CD4-positive, alpha-beta T cell treated with Interleukin-15 for 4 hours (primary cell): ENCODE results near the gene SCAMP5.
A peak's percentile ranks its signal among the peaks of the same experiment; 100 is the strongest.

ENCODE experiments used
- DNase-seq: peaks from one replicate; pipeline ENCODE4 v3.0.0-alpha.2; 2020; ENCODE audit warnings: low spot score

The SCAMP5 gene

GRCh38 chr15:75048394-75048793, 53.0 kb downstream of the SCAMP5 start:
- DNase-seq, result no peak

- no peak for DNase-seq
These were observed 54.0 kb downstream of the SCAMP5 start for GRCh38 chr15:75049392-75049791.

GRCh38 chr15:75050283-75050682, 54.9 kb downstream of the SCAMP5 start:
- DNase-seq, result no peak

DNA sequence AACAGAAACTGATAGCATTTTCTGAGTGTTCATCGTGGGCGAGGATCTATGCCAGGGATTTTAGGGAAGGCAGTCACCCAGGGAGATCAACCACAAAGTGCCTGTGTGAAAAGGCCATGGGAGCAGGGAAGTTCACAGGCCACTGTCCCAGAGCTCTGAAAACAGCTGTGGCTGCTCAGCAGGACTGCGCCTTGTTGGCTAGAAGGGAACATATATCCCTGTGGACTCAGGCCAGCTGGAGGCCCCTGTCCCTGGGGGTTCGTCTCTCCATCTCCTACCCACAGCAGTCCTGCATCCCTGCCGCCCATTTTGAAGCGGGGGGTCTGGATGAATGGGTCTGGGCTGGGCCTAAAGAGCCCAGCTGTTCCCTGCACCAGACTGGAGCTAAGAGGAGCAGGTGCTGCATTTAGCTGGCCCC, 55.8 kb downstream of the SCAMP5 start:
- no peak for DNase-seq

- no peak for DNase-seq
These were observed 56.3 kb downstream of the SCAMP5 start for GRCh38 chr15:75051711-75052110.

DNA sequence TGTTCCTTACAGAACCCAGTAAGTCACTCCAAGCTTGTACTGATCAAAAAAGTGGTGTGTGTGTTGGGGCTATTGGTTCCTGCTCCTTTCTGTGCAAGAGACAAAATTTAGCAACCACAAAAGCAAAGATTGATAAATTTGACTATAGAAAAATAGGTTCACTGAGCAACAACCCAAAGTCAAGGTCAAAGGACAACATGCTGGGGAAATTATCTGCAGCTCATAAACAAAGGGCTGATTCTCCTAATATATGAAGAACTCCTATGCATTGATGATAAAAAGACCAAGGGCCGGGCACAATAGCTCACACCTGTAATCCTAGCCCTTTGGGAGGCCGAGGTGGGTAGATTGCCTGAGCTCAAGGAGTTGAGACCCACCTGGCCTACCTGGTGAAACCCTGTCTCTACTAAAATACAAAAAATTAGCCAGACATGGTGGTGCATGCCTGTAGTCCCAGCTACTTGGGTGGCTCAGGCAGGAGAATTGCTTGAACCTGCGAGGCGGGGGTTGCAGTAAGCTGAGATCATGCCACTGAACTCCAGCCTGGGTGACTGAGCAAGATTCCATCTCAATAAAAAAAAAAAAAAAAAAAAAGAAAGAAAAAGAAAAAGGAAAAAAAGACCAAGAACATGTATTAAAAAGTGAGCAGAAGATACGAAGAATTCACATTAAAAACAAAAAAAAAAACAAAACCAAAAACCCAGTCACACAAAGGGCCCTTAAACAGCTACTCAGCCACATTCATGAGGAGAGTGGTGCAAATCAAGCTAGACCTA, 57.8 kb downstream of the SCAMP5 start:
- no peak for DNase-seq

DNA sequence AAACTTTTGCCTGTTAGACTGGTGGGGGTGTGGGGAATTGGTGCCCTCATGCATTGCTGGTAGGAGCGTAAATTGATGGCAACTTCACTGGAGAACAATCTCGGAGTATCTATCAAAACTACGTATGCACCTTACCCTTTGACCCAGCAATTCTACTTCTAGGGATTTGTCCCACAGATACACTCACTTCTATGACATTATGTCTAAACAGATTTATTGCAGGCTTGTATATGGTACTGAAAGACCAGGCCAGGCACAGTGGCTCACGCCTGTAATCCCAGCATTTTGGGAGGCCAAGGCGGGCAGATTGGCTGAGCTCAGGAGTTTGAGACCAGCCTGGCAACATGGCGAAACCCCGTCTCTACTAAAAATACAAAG, 58.4 kb downstream of the SCAMP5 start:
- DNase-seq, result no peak

DNA sequence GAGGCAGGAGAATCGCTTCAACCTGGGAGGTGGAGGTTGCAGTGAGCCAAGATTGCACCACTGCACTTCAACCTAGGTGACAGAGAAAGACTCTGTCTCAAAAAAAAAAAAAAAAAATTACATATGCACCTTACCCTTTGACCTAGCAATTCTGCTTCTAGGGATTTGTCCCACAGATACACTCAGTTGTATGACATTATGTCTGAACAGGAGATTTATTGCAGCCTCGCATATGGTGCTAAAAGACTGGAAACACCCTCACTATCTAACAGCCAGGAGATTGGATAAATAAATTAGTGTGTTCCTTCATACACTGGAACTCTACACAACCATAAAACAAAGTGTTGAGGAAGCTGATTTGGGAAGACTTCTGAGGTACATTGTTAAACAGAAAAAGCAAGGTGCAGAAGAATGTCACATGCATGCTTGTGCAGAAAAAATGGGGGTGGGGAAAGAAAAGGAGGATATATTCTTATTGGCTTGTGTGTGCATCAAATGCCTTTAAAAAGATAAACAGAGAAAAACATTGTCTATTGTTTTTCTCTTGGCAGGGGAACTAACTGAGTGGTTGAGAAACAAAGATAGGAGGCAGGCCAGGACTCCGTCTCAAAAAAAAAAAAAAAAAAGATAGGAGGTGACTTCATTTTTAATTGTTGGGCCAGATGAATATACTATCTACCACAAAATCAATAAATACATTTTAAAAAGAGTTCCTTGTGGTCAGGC, 59.0 kb downstream of the SCAMP5 start:
- DNase-seq, result no peak

GRCh38 chr15:75056036-75056435, 60.7 kb downstream of the SCAMP5 start:
- DNase-seq, result no peak

- no peak for DNase-seq
These were observed 63.0 kb downstream of the SCAMP5 start for GRCh38 chr15:75058127-75058905.

DNA sequence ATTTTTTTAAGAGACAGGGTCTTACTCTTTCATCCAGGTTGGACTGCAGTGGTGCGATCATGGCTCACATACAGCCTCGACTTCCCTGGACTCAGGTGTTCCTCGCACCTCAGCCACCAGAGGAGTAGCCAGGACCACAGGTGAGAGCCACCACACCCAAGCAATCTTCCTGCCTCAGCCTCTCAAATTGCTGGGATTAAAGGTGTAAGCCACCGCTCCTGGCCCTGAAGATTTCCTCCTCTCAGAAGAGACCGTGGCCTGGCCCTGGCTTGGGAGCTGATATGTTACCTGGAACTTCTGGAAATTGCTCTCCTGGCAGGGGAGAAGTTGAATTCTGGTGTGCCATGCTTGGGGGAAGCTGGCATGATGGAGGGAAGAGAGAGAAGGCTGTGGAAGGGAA, 64.2 kb downstream of the SCAMP5 start:
- no peak for DNase-seq

- no peak for DNase-seq
These were observed 65.9 kb downstream of the SCAMP5 start for GRCh38 chr15:75061272-75061671.

GRCh38 chr15:75062706-75063105, 67.3 kb downstream of the SCAMP5 start:
- DNase-seq, result no peak

GRCh38 chr15:75063338-75063737, 68.0 kb downstream of the SCAMP5 start:
- DNase-seq, result no peak

- no peak for DNase-seq
These were observed 68.5 kb downstream of the SCAMP5 start for GRCh38 chr15:75063889-75064288.

DNA sequence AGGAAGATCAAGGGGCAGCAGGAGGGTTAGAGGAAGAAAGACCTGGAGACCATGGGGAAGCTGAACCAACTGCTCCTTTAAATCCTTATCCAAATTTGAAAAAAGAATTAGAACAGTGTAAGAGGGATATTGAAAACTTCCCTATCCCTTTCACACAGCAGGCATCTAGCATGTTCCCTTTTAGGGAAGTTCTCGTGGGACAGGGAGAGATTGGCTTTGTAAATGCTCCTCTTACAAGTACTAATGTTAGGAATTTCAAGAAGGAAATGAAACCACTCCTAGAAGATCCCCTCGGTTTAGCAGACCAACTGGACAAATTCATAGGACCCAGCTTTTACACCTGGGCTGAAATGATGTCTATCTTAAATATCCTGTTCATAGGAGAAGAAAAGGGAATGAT, 69.5 kb downstream of the SCAMP5 start:
- no peak for DNase-seq

DNA sequence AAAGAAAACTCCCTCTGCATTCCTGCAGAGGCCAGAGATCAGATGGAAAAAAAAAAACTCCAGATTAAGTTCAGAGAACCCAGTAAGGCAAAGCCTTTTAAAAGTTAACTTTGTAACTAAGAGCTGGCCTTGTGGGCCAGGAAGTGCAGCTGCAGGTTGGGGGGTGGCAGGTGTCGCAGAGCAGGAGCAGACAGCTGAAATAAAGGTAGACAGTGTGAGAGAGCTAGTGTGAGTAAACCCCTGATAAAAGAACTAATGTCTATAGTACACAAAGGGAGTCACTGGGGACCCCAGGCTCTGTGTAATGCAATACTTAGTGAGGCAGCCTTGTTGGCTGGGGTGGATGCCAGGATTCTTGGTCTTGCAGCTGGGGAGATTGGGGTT, 70.1 kb downstream of the SCAMP5 start:
- no peak for DNase-seq

- DNase-seq, result no peak
These were observed 70.6 kb downstream of the SCAMP5 start for GRCh38 chr15:75065851-75066509.

GRCh38 chr15:75067123-75067830, 71.9 kb downstream of the SCAMP5 start:
- peak; percentile 31 for DNase-seq

DNA sequence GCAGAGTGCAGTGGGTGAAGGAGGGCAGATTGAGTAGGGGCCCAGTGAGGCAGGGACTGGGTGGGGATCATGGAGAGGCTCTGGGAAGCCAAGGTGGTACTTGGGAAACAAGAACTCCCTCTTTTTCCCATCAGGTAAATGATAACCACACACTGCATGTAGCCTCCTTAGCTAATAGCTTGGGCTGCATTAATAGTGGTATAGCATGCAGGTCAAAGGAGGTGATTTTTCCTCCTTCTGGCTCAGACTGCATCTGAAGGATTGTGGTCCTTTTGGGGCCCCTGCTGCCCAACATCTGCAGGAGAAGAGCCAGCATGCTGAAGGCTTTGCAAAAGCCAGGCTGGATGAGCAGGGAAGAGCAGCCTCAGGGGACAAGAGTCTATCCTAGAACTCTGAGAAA, 73.4 kb downstream of the SCAMP5 start:
- DNase-seq, result no peak

- no peak for DNase-seq
These were observed 74.0 kb downstream of the SCAMP5 start for GRCh38 chr15:75069301-75069925.
